ENCODE measurements around the gene PLXNA4. TPM values are rescaled to one million over a fixed set of nuclear protein-coding genes. Genes with fewer than 3 reads are reported as not detected.

PLXNA4 gene
- total RNA-seq, 1 donor from 2014 or later: 21.7 TPM

- Mint-ChIP-seq H3K36me3 (ENCODE audit: low read depth) (peaks cover 10% of the 10 kb centered on the region), H3K9me3 (peaks cover 4% of the 10 kb centered on the region), H3K4me3 (no peak overlapping the region), H3K27me3 (ENCODE audit: low read depth) (no peaks in the 10 kb centered on the region), H3K27ac (ENCODE audit: unreplicated experiment) (no peak overlapping the region), H3K4me1 (no peaks in the 10 kb centered on the region)
- DNase-seq (ENCODE audit: low read depth, low spot score): no peak
- no peak for TF ChIP-seq CTCF (conservative IDR thresholded peaks at IDR 0.05)
Observed at GRCh38 chr7:132187391-132187790, 388.9 kb downstream of the PLXNA4 start.

- Mint-ChIP-seq H3K4me3 (no peak overlapping the region), H3K9me3 (peaks cover 4% of the 10 kb centered on the region), H3K27me3 (ENCODE audit: low read depth) (no peaks in the 10 kb centered on the region), H3K4me1 (no peaks in the 10 kb centered on the region), H3K36me3 (ENCODE audit: low read depth) (peaks cover 10% of the 10 kb centered on the region), H3K27ac (ENCODE audit: unreplicated experiment) (no peak overlapping the region)
- TF ChIP-seq CTCF (conservative IDR thresholded peaks at IDR 0.05): no peak
- DNase-seq (ENCODE audit: low read depth, low spot score): no peak
Observed at GRCh38 chr7:132185150-132185549, 391.1 kb downstream of the PLXNA4 start.

- DNase-seq (ENCODE audit: low read depth, low spot score): no peak
- no peaks in the 10 kb centered on the region for H3K4me1 Mint-ChIP-seq
- TF ChIP-seq CTCF (conservative IDR thresholded peaks at IDR 0.05): no peak
- H3K4me3 Mint-ChIP-seq: no peak overlapping the region
- H3K9me3 Mint-ChIP-seq: peaks cover 4% of the 10 kb centered on the region
- H3K36me3 Mint-ChIP-seq (ENCODE audit: low read depth): peaks cover 10% of the 10 kb centered on the region
- H3K27ac Mint-ChIP-seq (ENCODE audit: unreplicated experiment): no peak overlapping the region
- no peaks in the 10 kb centered on the region for H3K27me3 Mint-ChIP-seq (ENCODE audit: low read depth)
Observed at GRCh38 chr7:132183781-132184380, 392.4 kb downstream of the PLXNA4 start.

- Mint-ChIP-seq H3K27ac (ENCODE audit: unreplicated experiment) (no peak overlapping the region), H3K4me3 (no peak overlapping the region), H3K36me3 (ENCODE audit: low read depth) (peaks cover 10% of the 10 kb centered on the region), H3K4me1 (no peaks in the 10 kb centered on the region), H3K9me3 (peaks cover 4% of the 10 kb centered on the region), H3K27me3 (ENCODE audit: low read depth) (no peaks in the 10 kb centered on the region)
- no peak for DNase-seq (ENCODE audit: low read depth, low spot score)
- TF ChIP-seq CTCF (conservative IDR thresholded peaks at IDR 0.05): no peak
Observed at GRCh38 chr7:132182992-132183391, 393.3 kb downstream of the PLXNA4 start.

- no peak for DNase-seq (ENCODE audit: low read depth, low spot score)
- peaks cover 4% of the 10 kb centered on the region for H3K9me3 Mint-ChIP-seq
- TF ChIP-seq CTCF (conservative IDR thresholded peaks at IDR 0.05): no peak
- no peaks in the 10 kb centered on the region for H3K27me3 Mint-ChIP-seq (ENCODE audit: low read depth)
- peaks cover 6% of the 10 kb centered on the region for H3K36me3 Mint-ChIP-seq (ENCODE audit: low read depth)
- no peak overlapping the region for H3K27ac Mint-ChIP-seq (ENCODE audit: unreplicated experiment)
- H3K4me3 Mint-ChIP-seq: no peak overlapping the region
- no peaks in the 10 kb centered on the region for H3K4me1 Mint-ChIP-seq
Observed at GRCh38 chr7:132181946-132182685, 394.2 kb downstream of the PLXNA4 start.
